Subcutaneous abdominal adipose tissue (tissue), 5 donors: ENCODE measurements around the gene POLA1.

ENCODE experiments used
- H3K27ac ChIP-seq: one replicate; pipeline ENCODE4 v1.7.0; 2013; ENCODE audit warnings: low read depth, mild to moderate bottlenecking, inconsistent platforms, low read length, moderate library complexity
- H3K27me3 ChIP-seq, 5 donors: one replicate each; pipeline ENCODE4 v1.7.0; 2013; ENCODE audit warnings: low read length in 5 of 5, inconsistent platforms in 1 of 5; ENCODE audit not compliant: control insufficient read depth in 5 of 5, insufficient read depth in 4 of 5
- H3K36me3 ChIP-seq, 5 donors: one replicate each; pipeline ENCODE4 v1.7.0; 2013; ENCODE audit warnings: low read length in 5 of 5; ENCODE audit not compliant: control insufficient read depth in 5 of 5, insufficient read depth in 5 of 5
- H3K4me1 ChIP-seq, 5 donors: one replicate each; pipeline ENCODE4 v1.7.0; 2013; ENCODE audit warnings: low read length in 5 of 5, mild to moderate bottlenecking in 3 of 5, moderate library complexity in 1 of 5; ENCODE audit not compliant: control insufficient read depth in 5 of 5, insufficient read depth in 5 of 5
- H3K4me3 ChIP-seq, 5 donors: one replicate each; pipeline ENCODE4 v1.7.0; 2013; ENCODE audit warnings: low read length in 5 of 5, low read depth in 1 of 5
- H3K9ac ChIP-seq, 5 donors: one replicate each; pipeline ENCODE4 v1.7.0; 2013; ENCODE audit warnings: low read length in 5 of 5, mild to moderate bottlenecking in 4 of 5, moderate library complexity in 3 of 5
- H3K9me3 ChIP-seq, 5 donors: one replicate each; pipeline ENCODE4 v1.7.0; 2013; ENCODE audit warnings: low read length in 5 of 5; ENCODE audit not compliant: control insufficient read depth in 5 of 5
- donor health status: healthy.
- donor health status: healthy.
- donor health status: healthy.
- donor health status: healthy.
- donor health status: healthy.

Gene POLA1

GRCh38 chrX:24658421-24658820, 35.3 kb upstream of the POLA1 start:
- Histone ChIP-seq H3K27ac (no peak overlapping the region), H3K4me1 (no peaks in the 10 kb centered on the region), H3K4me3 (no peak overlapping the region), H3K36me3 (no peaks in the 10 kb centered on the region), H3K9me3 (no peaks in the 10 kb centered on the region), H3K9ac (no peak overlapping the region), H3K27me3 (peaks cover 0 to 4% (median 0%) of the 10 kb centered on the region in 5 donors)

- H3K4me3 ChIP-seq: no peak overlapping the region
- H3K4me1 ChIP-seq: no peaks in the 10 kb centered on the region
- no peaks in the 10 kb centered on the region for H3K36me3 ChIP-seq
- peaks cover 0 to 4% (median 0%) of the 10 kb centered on the region in 5 donors for H3K27me3 ChIP-seq
- no peak overlapping the region for H3K27ac ChIP-seq
- H3K9me3 ChIP-seq: no peaks in the 10 kb centered on the region
- H3K9ac ChIP-seq: no peak overlapping the region
Observed at GRCh38 chrX:24659106-24659505, 34.6 kb upstream of the POLA1 start.

- H3K36me3 ChIP-seq: no peaks in the 10 kb centered on the region
- H3K9me3 ChIP-seq: no peaks in the 10 kb centered on the region
- H3K4me3 ChIP-seq: no peak overlapping the region
- H3K27ac ChIP-seq: no peak overlapping the region
- no peak overlapping the region for H3K9ac ChIP-seq
- H3K27me3 ChIP-seq: peaks cover 0 to 4% (median 0%) of the 10 kb centered on the region in 5 donors
- H3K4me1 ChIP-seq: no peaks in the 10 kb centered on the region
Observed at GRCh38 chrX:24659646-24660045, 34.1 kb upstream of the POLA1 start.

GRCh38 chrX:24661292-24661691, 32.4 kb upstream of the POLA1 start:
- Histone ChIP-seq H3K27ac (no peak overlapping the region), H3K9me3 (no peaks in the 10 kb centered on the region), H3K27me3 (peaks cover 0 to 4% (median 0%) of the 10 kb centered on the region in 5 donors), H3K9ac (no peak overlapping the region), H3K36me3 (no peaks in the 10 kb centered on the region), H3K4me1 (no peaks in the 10 kb centered on the region), H3K4me3 (no peak overlapping the region)

- H3K9me3 ChIP-seq: no peaks in the 10 kb centered on the region
- H3K4me3 ChIP-seq: no peak overlapping the region
- H3K27me3 ChIP-seq: peaks cover 0 to 4% (median 2%) of the 10 kb centered on the region in 5 donors
- H3K4me1 ChIP-seq: no peaks in the 10 kb centered on the region
- no peak overlapping the region for H3K9ac ChIP-seq
- no peaks in the 10 kb centered on the region for H3K36me3 ChIP-seq
- H3K27ac ChIP-seq: no peak overlapping the region
Observed at GRCh38 chrX:24662352-24662751, 31.4 kb upstream of the POLA1 start.

- Histone ChIP-seq H3K9me3 (no peaks in the 10 kb centered on the region), H3K4me3 (no peak overlapping the region), H3K4me1 (no peaks in the 10 kb centered on the region), H3K9ac (no peak overlapping the region), H3K36me3 (no peaks in the 10 kb centered on the region), H3K27me3 (peaks cover 0 to 2% (median 0%) of the 10 kb centered on the region in 5 donors), H3K27ac (no peak overlapping the region)
Observed at GRCh38 chrX:24668111-24668510, 25.6 kb upstream of the POLA1 start.

- no peak overlapping the region for H3K4me3 ChIP-seq
- peaks cover 0 to 17% (median 5%) of the 10 kb centered on the region in 5 donors for H3K27me3 ChIP-seq
- no peaks in the 10 kb centered on the region for H3K9me3 ChIP-seq
- no peaks in the 10 kb centered on the region for H3K36me3 ChIP-seq
- no peaks in the 10 kb centered on the region for H3K4me1 ChIP-seq
- no peak overlapping the region for H3K9ac ChIP-seq
- H3K27ac ChIP-seq: no peak overlapping the region
Observed at GRCh38 chrX:24672701-24673190, 21.0 kb upstream of the POLA1 start.

- Histone ChIP-seq H3K9me3 (no peaks in the 10 kb centered on the region), H3K9ac (no peak overlapping the region), H3K4me1 (no peaks in the 10 kb centered on the region), H3K27me3 (peaks cover 0 to 17% (median 5%) of the 10 kb centered on the region in 5 donors), H3K4me3 (no peak overlapping the region), H3K27ac (no peak overlapping the region), H3K36me3 (no peaks in the 10 kb centered on the region)
Observed at GRCh38 chrX:24673424-24673823, 20.3 kb upstream of the POLA1 start.

GRCh38 chrX:24676403-24677024, 17.2 kb upstream of the POLA1 start:
- Histone ChIP-seq H3K4me3 (no peak overlapping the region), H3K27ac (no peak overlapping the region), H3K9ac (no peak overlapping the region), H3K27me3 (peaks cover 0 to 17% (median 5%) of the 10 kb centered on the region in 5 donors), H3K4me1 (no peaks in the 10 kb centered on the region), H3K36me3 (no peaks in the 10 kb centered on the region), H3K9me3 (no peaks in the 10 kb centered on the region)

- no peak overlapping the region for H3K9ac ChIP-seq
- H3K9me3 ChIP-seq: peaks cover 0 to 4% (median 0%) of the 10 kb centered on the region in 5 donors
- H3K4me3 ChIP-seq: no peak overlapping the region
- H3K4me1 ChIP-seq: no peaks in the 10 kb centered on the region
- no peaks in the 10 kb centered on the region for H3K36me3 ChIP-seq
- H3K27me3 ChIP-seq: peaks cover 0 to 5% (median 0%) of the 10 kb centered on the region in 5 donors
- H3K27ac ChIP-seq: no peak overlapping the region
Observed at GRCh38 chrX:24682739-24683432, 10.8 kb upstream of the POLA1 start.
